Effector CD4-positive, alpha-beta T cell (primary cell): Measurements from ENCODE around the gene IFT27.

Experiments
- DNase-seq: peaks from one replicate; pipeline ENCODE4 v3.0.0-alpha.2; 2020

IFT27 gene

DNA sequence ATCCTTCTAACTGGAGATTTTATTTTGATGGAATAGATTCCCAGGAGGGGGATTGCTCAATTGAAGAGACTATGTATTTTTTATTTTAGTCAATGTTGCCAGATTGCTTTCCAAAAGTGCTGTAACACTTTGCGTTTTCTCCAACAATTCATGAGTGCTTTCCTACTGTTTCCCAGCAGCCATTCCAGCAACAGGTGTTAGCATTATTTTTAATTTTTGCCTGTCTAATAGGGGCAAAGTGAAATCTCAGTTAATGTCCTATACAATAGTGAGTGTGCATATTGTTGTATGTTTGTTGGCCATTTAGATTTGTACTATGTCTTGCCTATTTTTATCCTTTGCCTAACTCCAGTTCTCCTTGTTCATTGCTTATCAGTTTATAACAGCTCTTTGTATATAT, 60.3 kb downstream of the IFT27 start:
- no peak for DNase-seq

DNA sequence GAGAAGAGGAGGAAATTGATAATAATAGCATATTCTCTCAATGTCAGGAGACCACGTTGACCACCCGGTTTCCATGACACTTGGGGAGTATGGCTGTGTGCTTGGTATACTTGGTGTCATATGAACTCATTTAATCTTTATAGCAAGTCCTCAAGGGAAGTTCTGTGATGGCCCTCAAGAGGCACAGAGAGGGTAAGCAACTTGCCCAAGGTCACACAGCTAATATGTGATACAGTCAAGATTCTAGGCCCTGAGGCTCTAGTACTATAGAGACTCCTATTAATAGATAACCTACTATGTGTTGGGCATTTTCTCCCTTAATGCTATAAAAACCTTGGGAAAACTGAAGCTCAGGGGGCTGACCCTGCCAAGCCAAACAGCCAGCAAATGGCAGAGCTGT, 61.8 kb downstream of the IFT27 start:
- DNase-seq: no peak

DNA sequence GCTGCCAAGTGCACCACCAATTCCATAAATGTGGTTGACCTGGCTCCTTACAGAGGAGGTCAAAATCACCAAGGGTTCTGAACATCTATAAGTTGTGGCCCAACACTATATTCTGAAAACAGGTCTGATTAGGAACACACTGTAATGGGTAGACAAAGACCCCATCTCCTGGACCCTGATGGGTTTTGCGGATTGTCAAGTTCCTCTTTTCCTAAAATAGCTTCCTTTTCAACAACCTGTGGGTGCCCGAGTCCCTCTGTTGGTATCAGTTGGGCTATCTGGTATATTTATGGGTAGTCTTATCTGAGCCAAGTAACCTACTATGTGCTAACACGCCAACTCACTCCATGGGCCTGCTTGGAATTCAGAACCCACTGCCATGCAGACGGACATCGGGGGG, 62.5 kb downstream of the IFT27 start:
- no peak for DNase-seq
